H9 (cell line): ENCODE data around the gene GCK. TPM values are rescaled to one million over a fixed set of nuclear protein-coding genes. Genes with fewer than 3 reads are reported as not detected.

Experiments used
- DNase-seq: peaks from one replicate; pipeline ENCODE4 v3.0.0-alpha.2; 2017
- H2AFZ ChIP-seq: one replicate; pipeline ENCODE4 v1.6.1; 2013; ENCODE audit warnings: mild to moderate bottlenecking, low read length, control low read depth, moderate library complexity
- H2AK5ac ChIP-seq: 2 replicates; pipeline ENCODE4 v1.6.1; 2013; ENCODE audit warnings: low read length, control low read depth, mixed read lengths; ENCODE audit not compliant: insufficient read length
- H2BK120ac ChIP-seq: one replicate; pipeline ENCODE4 v1.6.1; 2013; ENCODE audit warnings: low read depth, mild to moderate bottlenecking, low read length, control low read depth, inconsistent platforms; ENCODE audit not compliant: poor library complexity, severe bottlenecking
- H2BK12ac ChIP-seq: 2 replicates; pipeline ENCODE4 v1.6.1; 2013; ENCODE audit warnings: low read length, control low read depth, mixed read lengths, low read depth; ENCODE audit not compliant: insufficient read length
- H2BK15ac ChIP-seq: 2 replicates; pipeline ENCODE4 v1.6.1; 2013; ENCODE audit warnings: low read depth, low read length, control low read depth
- H2BK20ac ChIP-seq: one replicate; pipeline ENCODE4 v1.6.1; 2013; ENCODE audit warnings: low read depth, mild to moderate bottlenecking, low read length, control low read depth, inconsistent platforms; ENCODE audit not compliant: poor library complexity, severe bottlenecking
- H2BK5ac ChIP-seq: 2 replicates; pipeline ENCODE4 v1.6.1; 2013; ENCODE audit warnings: low read length, control low read depth, mixed read lengths; ENCODE audit not compliant: insufficient read length
- H3K14ac ChIP-seq: 2 replicates; pipeline ENCODE4 v1.6.1; 2013; ENCODE audit warnings: low read length, control low read depth; ENCODE audit not compliant: insufficient read depth
- H3K18ac ChIP-seq: 2 replicates; pipeline ENCODE4 v1.6.1; 2013; ENCODE audit warnings: low read depth, mild to moderate bottlenecking, mixed read lengths, low read length, control low read depth; ENCODE audit not compliant: insufficient read length
- H3K23ac ChIP-seq: 2 replicates; pipeline ENCODE4 v1.6.1; 2013; ENCODE audit warnings: low read length, control low read depth, mixed read lengths, low read depth; ENCODE audit not compliant: insufficient read length
- H3K23me2 ChIP-seq: 2 replicates; pipeline ENCODE4 v1.6.1; 2013; ENCODE audit warnings: low read depth, mild to moderate bottlenecking, mixed read lengths, low read length, control low read depth; ENCODE audit not compliant: insufficient read length, poor library complexity, severe bottlenecking
- H3K27ac ChIP-seq: 2 replicates; pipeline ENCODE4 v1.5.1; 2013; ENCODE audit warnings: low read length, control low read depth, mixed read lengths, low read depth; ENCODE audit not compliant: insufficient read length
- H3K27me3 ChIP-seq: 2 replicates; pipeline ENCODE4 v1.6.1; 2013; ENCODE audit warnings: low read length, control low read depth, inconsistent platforms; ENCODE audit not compliant: insufficient read depth
- H3K4ac ChIP-seq: 2 replicates; pipeline ENCODE4 v1.6.1; 2013; ENCODE audit warnings: low read depth, mild to moderate bottlenecking, control low read depth, inconsistent platforms, low read length, moderate library complexity
- H3K4me1 ChIP-seq: 2 replicates; pipeline ENCODE4 v1.6.1; 2013; ENCODE audit warnings: low read length, control low read depth, inconsistent platforms; ENCODE audit not compliant: insufficient read depth
- H3K4me2 ChIP-seq: 2 replicates; pipeline ENCODE4 v1.6.1; 2013; ENCODE audit warnings: low read length, control low read depth, mixed read lengths; ENCODE audit not compliant: insufficient read length, insufficient read depth
- H3K56ac ChIP-seq: 2 replicates; pipeline ENCODE4 v1.6.1; 2013; ENCODE audit warnings: low read depth, mild to moderate bottlenecking, mixed read lengths, low read length, control low read depth; ENCODE audit not compliant: insufficient read length
- H3K79me1 ChIP-seq: 2 replicates; pipeline ENCODE4 v1.6.1; 2013; ENCODE audit warnings: low read depth, mild to moderate bottlenecking, moderate library complexity, low read length, control low read depth, inconsistent platforms; ENCODE audit not compliant: insufficient read depth, poor library complexity, severe bottlenecking
- H3K79me2 ChIP-seq: 2 replicates; pipeline ENCODE4 v1.6.1; 2013; ENCODE audit warnings: low read length, control low read depth, inconsistent platforms; ENCODE audit not compliant: insufficient read depth
- H3K9ac ChIP-seq: 2 replicates; pipeline ENCODE4 v1.6.1; 2013; ENCODE audit warnings: low read length, control low read depth, mixed read lengths; ENCODE audit not compliant: insufficient read length; ENCODE audit errors: extremely low read depth
- H3K9me3 ChIP-seq: one replicate; pipeline ENCODE4 v1.6.1; 2013; ENCODE audit warnings: low read depth, low read length, inconsistent platforms; ENCODE audit not compliant: control insufficient read depth
- H3T11ph ChIP-seq: one replicate; pipeline ENCODE4 v1.6.1; 2013; ENCODE audit warnings: mild to moderate bottlenecking, low read length, control low read depth, inconsistent platforms
- H4K20me1 ChIP-seq: one replicate; pipeline ENCODE4 v1.6.1; 2013; ENCODE audit not compliant: control insufficient read depth, insufficient read length, insufficient read depth
- H4K5ac ChIP-seq: 2 replicates; pipeline ENCODE4 v1.6.1; 2013; ENCODE audit warnings: low read depth, mild to moderate bottlenecking, mixed read lengths, low read length, control low read depth; ENCODE audit not compliant: insufficient read length
- H4K8ac ChIP-seq: replicated peaks from 2 replicates; pipeline ENCODE4 v1.6.1; 2013; ENCODE audit warnings: low read length, control low read depth, mixed read lengths, low read depth; ENCODE audit not compliant: insufficient read length
- H4K91ac ChIP-seq: 2 replicates; pipeline ENCODE4 v1.6.1; 2013; ENCODE audit warnings: low read depth, mild to moderate bottlenecking, moderate library complexity, mixed read lengths, low read length, control low read depth; ENCODE audit not compliant: insufficient read length
- H3K27ac Mint-ChIP-seq, 3 experiments: 2 replicates in 2 of 3; 3 replicates in 1 of 3; pipeline ENCODE4 v1.8.0; 2020 to 2021; ENCODE audit warnings: mixed read lengths in 3 of 3, mild to moderate bottlenecking in 1 of 3, moderate library complexity in 1 of 3
- H3K27me3 Mint-ChIP-seq: 2 replicates; pipeline ENCODE4 v1.8.0; 2021; ENCODE audit warnings: low read depth, mild to moderate bottlenecking, moderate library complexity, mixed read lengths
- H3K36me3 Mint-ChIP-seq, 3 experiments: 2 replicates in 2 of 3; 3 replicates in 1 of 3; pipeline ENCODE4 v1.8.0; 2020 to 2021; ENCODE audit warnings: low read depth in 3 of 3, mixed read lengths in 3 of 3; ENCODE audit not compliant: insufficient read depth in 1 of 3
- H3K4me1 Mint-ChIP-seq, 2 experiments: 2 replicates each; pipeline ENCODE4 v1.8.0; 2020; ENCODE audit warnings: mixed read lengths in 2 of 2
- H3K4me3 Mint-ChIP-seq, 2 experiments: 2 replicates in 1 of 2; 3 replicates in 1 of 2; pipeline ENCODE4 v1.8.0; 2020 to 2021; ENCODE audit warnings: mild to moderate bottlenecking in 2 of 2, mixed read lengths in 2 of 2, moderate library complexity in 1 of 2
- H3K9me3 Mint-ChIP-seq, 2 experiments: 2 replicates in 1 of 2; 3 replicates in 1 of 2; pipeline ENCODE4 v1.8.0; 2020; ENCODE audit warnings: mild to moderate bottlenecking in 2 of 2, mixed read lengths in 2 of 2, moderate library complexity in 1 of 2
- CTCF ChIP-seq: fragments of 200-600 bp; sonication (generic); conservative IDR thresholded peaks from 3 replicates; pipeline ENCODE4 v1.8.0; 2021; ENCODE audit warnings: antibody characterized with exemption, mild to moderate bottlenecking
- WGBS: extraction: QIAGEN DNeasy Blood & Tissue Kit; methylation state at CpG from one replicate; pipeline ENCODE4 v1.1.7; 2013; ENCODE audit warnings: missing lambda C conversion rate, low lambda C conversion rate, mixed read lengths; ENCODE audit not compliant: insufficient read length; ENCODE audit errors: extremely low coverage; 5-methylcytosine and 5-hydroxymethylcytosine counted together
- total RNA-seq: library from RNA; stranded (reverse); gene quantifications from 2 replicates; pipeline ENCODE4 v1.2.1, GENCODE V29; 2021

Gene GCK
- total RNA-seq, 1 experiment from 2014 or later: 0.98 TPM

- Histone ChIP-seq H2BK20ac (no peak overlapping the region), H2AFZ (no peak overlapping the region), H3K4ac (no peak overlapping the region), H4K5ac (no peak overlapping the region), H2AK5ac (no peak overlapping the region), H3K14ac (no peak overlapping the region), H4K91ac (no peak overlapping the region), H3K79me1 (peaks cover 3% of the 10 kb centered on the region), H3K9me3 (no peaks in the 10 kb centered on the region), H3K23ac (no peak overlapping the region), H3T11ph (no peak overlapping the region), H3K9ac (no peak overlapping the region), H3K4me2 (no peak overlapping the region), H3K27ac (no peak overlapping the region), H4K8ac (no peak overlapping the region), H2BK120ac (no peak overlapping the region), H3K4me1 (no peaks in the 10 kb centered on the region), H3K18ac (no peak overlapping the region), H2BK5ac (no peak overlapping the region), H2BK15ac (no peak overlapping the region), H4K20me1 (no peaks in the 10 kb centered on the region), H3K23me2 (no peaks in the 10 kb centered on the region), H3K56ac (no peak overlapping the region), H3K27me3 (no peaks in the 10 kb centered on the region), H2BK12ac (no peak overlapping the region), H3K79me2 (peaks cover 5% of the 10 kb centered on the region; the same call in 1 of the 2 replicates)
- Mint-ChIP-seq H3K9me3 (no peaks in the 10 kb centered on the region), H3K36me3 (peaks cover 38 to 73% (median 72%) of the 10 kb centered on the region in 3 experiments), H3K27ac (no peak overlapping the region), H3K4me1 (peaks cover 0 to 6% of the 10 kb centered on the region in 2 experiments; a peak in 2 of 4 replicates), H3K27me3 (no peaks in the 10 kb centered on the region), H3K4me3 (no peak overlapping the region)
- TF ChIP-seq CTCF: no peak
- WGBS: no CpG with 5 or more reads among the region's 7 CpGs
- DNase-seq: no peak
Measured at GRCh38 chr7:44208085-44208484, 18.8 kb upstream of the GCK start.
